ENCODE measurements around the gene PPP1R18. TPM values are rescaled to one million over a fixed set of nuclear protein-coding genes. Genes with fewer than 3 reads are reported as not detected.

PPP1R18 gene
- total RNA-seq, result 10 to 100 TPM; 28.2 to 63.9 TPM
- polyA plus RNA-seq, result 100 to 1,000 TPM in 1 of 2 donors, 10 to 100 TPM in 1; 69.3 to 155 TPM
- long read RNA-seq, donor 1, partial matches to known transcripts, result 0 of 6 reads
- long read RNA-seq, donor 1, other reads (novel, unspliced or antisense), result 0 of 6 reads
- long read RNA-seq, donor 2, transcript PPP1R18-206 (3 exons, 1,448 nt), result major isoform, 8 of 8 reads
- long read RNA-seq, donor 2, partial matches to known transcripts, result 0 of 8 reads
- long read RNA-seq, donor 2, other reads (novel, unspliced or antisense), result 0 of 8 reads
- long read RNA-seq, donor 3, transcript PPP1R18-206 (3 exons, 1,448 nt), result major isoform, 6 of 7 reads
- long read RNA-seq, donor 3, partial matches to known transcripts, result 0 of 7 reads
- long read RNA-seq, donor 3, other reads (novel, unspliced or antisense), result 0 of 7 reads
- long read RNA-seq, donor 4, partial matches to known transcripts, result 0 of 3 reads
- long read RNA-seq, donor 4, other reads (novel, unspliced or antisense), result 0 of 3 reads
- long read RNA-seq, donor 5, transcript PPP1R18-206 (3 exons, 1,448 nt), result major isoform, 13 of 14 reads
- long read RNA-seq, donor 5, partial matches to known transcripts, result 0 of 14 reads
- long read RNA-seq, donor 5, other reads (novel, unspliced or antisense), result 0 of 14 reads

- WGBS, 2 donors, result 1 to 3% methylated on average over 29 to 40 of the region's 41 CpGs
- Histone ChIP-seq H3K4me1 (ENCODE audit: control insufficient read depth in 5 of 5, insufficient read depth in 5 of 5, low read length in 5 of 5) (peaks cover 0 to 78% (median 20%) of the 10 kb centered on the region in 5 donors), H3K27me3 (ENCODE audit: control insufficient read depth in 3 of 3, insufficient read depth in 3 of 3, low read length in 2 of 3) (no peaks in the 10 kb centered on the region), H3K9ac (ENCODE audit: insufficient read depth in 1 of 2, low read length in 2 of 2) (peak within 1 kb of the TSS in 1 of 2 donors; percentile 60), H3K27ac (ENCODE audit: low read depth in 1 of 2, low read length in 1 of 2) (peak within 1 kb of the TSS; percentile 95 to 98), H3K9me3 (ENCODE audit: control insufficient read depth in 4 of 4, insufficient read depth in 3 of 4, low read length in 3 of 4) (no peaks in the 10 kb centered on the region), H3K4me3 (peak within 1 kb of the TSS; percentile 66), H3K36me3 (ENCODE audit: control insufficient read depth in 4 of 4, insufficient read depth in 4 of 4, low read length in 4 of 4) (peaks cover 0 to 13% (median 2%) of the 10 kb centered on the region in 4 donors)
- no peak for TF ChIP-seq CTCF (IDR thresholded peaks at IDR 0.05; ENCODE audit: control extremely low read depth, extremely low read depth)
- peak; percentile 52 for ATAC-seq (ENCODE audit: insufficient read depth, low FRiP score)
- DNase-seq, result peak in 2 of 3 donors; percentile 79 to 80
These were observed at the start of gene PPP1R18 for GRCh38 chr6:30686009-30686907. PPP1R18 (minus strand) TSS chr6:30686645; CDS start chr6:30686018, 627 bp downstream.

- H3K27me3 ChIP-seq (ENCODE audit: control insufficient read depth in 3 of 3, insufficient read depth in 3 of 3, low read length in 2 of 3), result no peaks in the 10 kb centered on the region
- no peaks in the 10 kb centered on the region for H3K9me3 ChIP-seq (ENCODE audit: control insufficient read depth in 4 of 4, insufficient read depth in 3 of 4, low read length in 3 of 4)
- TF ChIP-seq CTCF (IDR thresholded peaks at IDR 0.05; ENCODE audit: control extremely low read depth, extremely low read depth), result no peak
- H3K4me3 ChIP-seq, result no peak overlapping the region
- H3K9ac ChIP-seq (ENCODE audit: insufficient read depth in 1 of 2, low read length in 2 of 2), result no peak overlapping the region
- ATAC-seq (ENCODE audit: insufficient read depth, low FRiP score) (no peak), DNase-seq (no peak)
- H3K27ac ChIP-seq (ENCODE audit: low read depth in 1 of 2, low read length in 1 of 2), result no peak overlapping the region
- 84 to 87% methylated on average over 8 of the region's 8 CpGs for WGBS, 2 donors
- peaks cover 0 to 12% (median 3%) of the 10 kb centered on the region in 5 donors for H3K4me1 ChIP-seq (ENCODE audit: control insufficient read depth in 5 of 5, insufficient read depth in 5 of 5, low read length in 5 of 5)
- peaks cover 20 to 41% (median 32%) of the 10 kb centered on the region in 4 donors for H3K36me3 ChIP-seq (ENCODE audit: control insufficient read depth in 4 of 4, insufficient read depth in 4 of 4, low read length in 4 of 4)
These were observed 49.3 kb upstream of the PPP1R18 start for GRCh38 chr6:30735668-30736314.

- WGBS, 2 donors, result 93% methylated on average over 12 of the region's 12 CpGs
- Histone ChIP-seq H3K4me1 (ENCODE audit: control insufficient read depth in 5 of 5, insufficient read depth in 5 of 5, low read length in 5 of 5) (peaks cover 0 to 12% (median 0%) of the 10 kb centered on the region in 5 donors), H3K36me3 (ENCODE audit: control insufficient read depth in 4 of 4, insufficient read depth in 4 of 4, low read length in 4 of 4) (peaks cover 16 to 49% (median 34%) of the 10 kb centered on the region in 4 donors), H3K9me3 (ENCODE audit: control insufficient read depth in 4 of 4, insufficient read depth in 3 of 4, low read length in 3 of 4) (no peaks in the 10 kb centered on the region), H3K27me3 (ENCODE audit: control insufficient read depth in 3 of 3, insufficient read depth in 3 of 3, low read length in 2 of 3) (no peaks in the 10 kb centered on the region), H3K9ac (ENCODE audit: insufficient read depth in 1 of 2, low read length in 2 of 2) (no peak overlapping the region), H3K4me3 (no peak overlapping the region), H3K27ac (ENCODE audit: low read depth in 1 of 2, low read length in 1 of 2) (no peak overlapping the region)
- DNase-seq, result no peak
- no peak for TF ChIP-seq CTCF (IDR thresholded peaks at IDR 0.05; ENCODE audit: control extremely low read depth, extremely low read depth)
- ATAC-seq (ENCODE audit: insufficient read depth, low FRiP score), result no peak
These were observed 45.9 kb upstream of the PPP1R18 start for GRCh38 chr6:30732237-30732943.

All from lung (tissue), 16 donors.